Measurements from ENCODE around the gene DDX10.

DDX10 gene

DNA sequence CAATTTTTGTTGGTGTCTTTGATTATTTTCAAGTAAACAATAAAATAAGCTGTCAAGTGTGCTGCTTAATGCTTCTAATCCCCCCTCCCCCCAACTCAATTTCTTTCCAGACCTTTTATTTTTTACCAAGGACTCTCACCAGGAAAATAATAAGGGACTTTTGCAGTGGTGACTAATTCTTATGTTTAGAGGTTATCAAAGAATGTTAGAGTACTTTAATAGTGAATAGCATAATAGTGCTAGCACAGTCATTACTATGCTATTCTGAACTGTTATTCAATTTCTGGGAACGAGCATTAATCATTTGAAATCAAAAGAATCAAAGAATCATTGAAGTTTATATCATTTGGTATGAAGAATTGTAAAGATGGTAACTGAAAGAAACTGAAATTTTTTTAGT, 251.4 kb downstream of the DDX10 start:
- DNase-seq (ENCODE audit: low read depth), result peak; percentile 15
- TF ChIP-seq, protein P1, sequence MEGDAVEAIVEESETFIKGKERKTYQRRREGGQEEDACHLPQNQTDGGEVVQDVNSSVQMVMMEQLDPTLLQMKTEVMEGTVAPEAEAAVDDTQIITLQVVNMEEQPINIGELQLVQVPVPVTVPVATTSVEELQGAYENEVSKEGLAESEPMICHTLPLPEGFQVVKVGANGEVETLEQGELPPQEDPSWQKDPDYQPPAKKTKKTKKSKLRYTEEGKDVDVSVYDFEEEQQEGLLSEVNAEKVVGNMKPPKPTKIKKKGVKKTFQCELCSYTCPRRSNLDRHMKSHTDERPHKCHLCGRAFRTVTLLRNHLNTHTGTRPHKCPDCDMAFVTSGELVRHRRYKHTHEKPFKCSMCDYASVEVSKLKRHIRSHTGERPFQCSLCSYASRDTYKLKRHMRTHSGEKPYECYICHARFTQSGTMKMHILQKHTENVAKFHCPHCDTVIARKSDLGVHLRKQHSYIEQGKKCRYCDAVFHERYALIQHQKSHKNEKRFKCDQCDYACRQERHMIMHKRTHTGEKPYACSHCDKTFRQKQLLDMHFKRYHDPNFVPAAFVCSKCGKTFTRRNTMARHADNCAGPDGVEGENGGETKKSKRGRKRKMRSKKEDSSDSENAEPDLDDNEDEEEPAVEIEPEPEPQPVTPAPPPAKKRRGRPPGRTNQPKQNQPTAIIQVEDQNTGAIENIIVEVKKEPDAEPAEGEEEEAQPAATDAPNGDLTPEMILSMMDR (IDR thresholded peaks at IDR 0.05; ENCODE audit: insufficient read depth, low read depth, low read length, missing control alignments), result no peak
- H3K4me3 ChIP-seq (ENCODE audit: low read length), result no peak overlapping the region

DNA sequence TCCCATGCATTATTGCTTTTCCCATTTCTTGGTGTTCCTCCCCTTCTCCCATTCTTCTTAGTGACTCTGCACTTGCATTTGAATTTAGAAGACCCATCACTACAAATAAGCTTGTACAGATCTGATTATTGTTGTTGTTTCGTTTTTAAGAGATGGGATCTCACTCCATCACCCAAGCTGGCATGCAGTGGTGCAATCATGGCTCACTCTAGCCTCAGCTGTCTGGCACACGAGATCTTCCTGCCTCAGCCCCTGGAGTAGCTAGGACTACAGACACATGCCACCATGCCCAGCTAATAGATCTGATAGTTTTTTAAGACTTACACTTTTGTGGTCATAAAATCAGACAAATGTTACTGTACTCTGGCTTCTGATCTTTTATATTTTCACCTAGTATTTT, 252.1 kb downstream of the DDX10 start:
- no peak for DNase-seq (ENCODE audit: low read depth)
- TF ChIP-seq, protein P1 (IDR thresholded peaks at IDR 0.05; ENCODE audit: insufficient read depth, low read depth, low read length, missing control alignments), result no peak

DNA sequence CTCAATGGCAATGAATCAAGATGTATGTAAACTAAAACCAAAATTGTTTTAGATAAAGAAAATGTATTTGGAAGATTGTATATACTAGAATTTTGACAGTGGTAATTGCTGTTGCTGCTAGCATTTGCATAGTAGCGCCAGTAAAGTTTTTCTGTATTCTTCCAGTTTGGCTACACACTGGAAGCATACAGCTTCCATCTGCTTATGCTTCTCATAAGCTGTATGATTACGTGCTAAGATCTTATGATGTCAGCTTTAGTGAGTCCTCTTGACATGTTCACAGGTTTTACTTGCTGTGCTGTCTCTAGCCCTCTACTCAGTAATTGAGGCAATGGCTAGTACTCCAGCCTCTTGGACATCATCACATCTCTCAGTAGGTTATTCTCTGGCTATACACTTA, 256.3 kb downstream of the DDX10 start:
- TF ChIP-seq, protein P1 (IDR thresholded peaks at IDR 0.05; ENCODE audit: insufficient read depth, low read depth, low read length, missing control alignments), result no peak
- no peak overlapping the region for H3K4me3 ChIP-seq (ENCODE audit: low read length)

More for the DNA sequence above, 252.1 kb downstream of the DDX10 start:
- no peak overlapping the region for H3K4me3 ChIP-seq (ENCODE audit: low read length)

DNA sequence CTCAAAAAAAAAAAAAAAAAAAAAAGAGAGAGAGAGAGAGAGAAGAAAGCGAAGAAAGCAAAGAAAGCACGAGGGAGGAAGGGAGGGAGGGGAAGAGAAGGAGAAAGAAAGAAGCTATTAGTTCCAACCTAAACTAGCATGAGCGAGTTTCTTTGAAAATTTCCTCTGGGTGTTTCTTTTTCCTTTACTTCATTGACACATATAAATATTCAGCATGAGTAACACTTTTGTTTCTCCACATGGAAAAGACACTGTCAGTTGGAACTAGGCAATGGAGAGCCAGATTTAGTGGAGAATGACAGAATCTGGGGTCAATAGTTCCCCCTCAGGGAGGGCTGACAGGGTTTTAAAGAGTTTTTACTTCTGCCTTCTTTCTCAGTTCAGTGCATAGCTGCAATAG, 257.4 kb downstream of the DDX10 start:
- no peak for DNase-seq (ENCODE audit: low read depth)
- H3K4me3 ChIP-seq (ENCODE audit: low read length), result no peak overlapping the region
- TF ChIP-seq, protein P1 (IDR thresholded peaks at IDR 0.05; ENCODE audit: insufficient read depth, low read depth, low read length, missing control alignments), result no peak

More for the DNA sequence above, 256.3 kb downstream of the DDX10 start:
- no peak for DNase-seq (ENCODE audit: low read depth)

DNA sequence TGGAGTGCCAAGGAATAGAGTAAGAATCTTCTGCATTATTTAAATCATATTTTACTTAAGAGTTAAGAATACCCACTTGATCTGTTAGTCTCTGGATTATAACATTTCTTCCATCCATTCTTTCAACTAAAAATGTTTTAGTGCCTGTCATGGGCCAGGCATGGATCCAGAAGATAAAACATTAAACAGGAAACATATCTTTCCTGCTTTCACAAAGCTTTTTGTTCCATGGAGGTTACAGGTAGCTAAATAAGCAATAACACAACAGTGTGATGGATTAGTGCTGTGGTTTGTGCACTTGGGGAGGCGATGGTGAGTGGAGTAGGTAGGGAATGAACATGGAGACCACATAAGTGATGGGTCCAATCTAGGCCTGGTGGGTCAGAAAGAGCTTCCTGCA, 258.5 kb downstream of the DDX10 start:
- no peak for DNase-seq (ENCODE audit: low read depth)
- TF ChIP-seq, protein P1 (IDR thresholded peaks at IDR 0.05; ENCODE audit: insufficient read depth, low read depth, low read length, missing control alignments), result no peak
- no peak overlapping the region for H3K4me3 ChIP-seq (ENCODE audit: low read length)

DNA sequence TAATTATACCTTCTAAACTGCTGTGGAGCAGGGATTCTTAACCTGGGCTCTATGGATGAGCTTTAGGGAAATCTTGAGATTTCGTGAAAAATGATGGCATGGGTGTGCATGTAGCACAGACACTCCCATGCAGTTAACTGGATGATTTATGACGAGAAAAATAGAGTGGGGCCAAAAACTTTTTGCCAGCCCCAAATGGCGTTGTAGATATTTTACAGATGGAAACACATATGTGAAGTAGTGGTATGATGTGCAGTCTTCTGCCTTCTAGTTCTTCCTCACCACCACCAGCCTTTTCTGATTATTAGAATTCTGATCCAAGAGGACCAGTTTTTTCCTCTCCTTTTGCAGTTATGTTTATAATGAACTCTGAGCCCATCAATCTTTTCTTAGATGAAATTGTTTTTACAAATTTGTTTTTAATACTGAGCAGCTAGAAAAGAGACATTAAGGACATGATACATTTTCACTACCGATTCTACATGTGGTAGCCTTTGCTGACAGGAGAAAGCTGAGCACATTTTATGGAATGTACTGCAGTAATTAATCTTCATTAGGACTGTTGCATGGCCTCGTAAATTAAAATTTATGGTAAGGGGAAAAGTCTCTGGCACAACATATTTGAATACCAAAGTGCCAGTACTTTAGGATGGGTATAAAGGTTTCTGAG, 261.4 kb downstream of the DDX10 start:
- no peak overlapping the region for H3K4me3 ChIP-seq (ENCODE audit: low read length)
- DNase-seq (ENCODE audit: low read depth), result no peak

More for the DNA sequence above, 261.4 kb downstream of the DDX10 start:
- TF ChIP-seq, protein P1 (IDR thresholded peaks at IDR 0.05; ENCODE audit: insufficient read depth, low read depth, low read length, missing control alignments), result no peak

Data from epithelial cell of esophagus (primary cell).